Liver (tissue), 9 donors: ENCODE data around the gene FOXJ2. TPM values are rescaled to one million over a fixed set of nuclear protein-coding genes. Genes with fewer than 3 reads are reported as not detected.

Source experiments
- DNase-seq: peaks from one replicate; pipeline ENCODE4 v3.0.0-alpha.2; 2017; ENCODE audit warnings: low spot score
- H3K27ac ChIP-seq, 2 donors: one replicate each; pipeline ENCODE4 v1.7.0; 2013; ENCODE audit warnings: inconsistent platforms in 2 of 2, low read length in 2 of 2, control low read depth in 1 of 2, low read depth in 1 of 2, mild to moderate bottlenecking in 1 of 2
- H3K27me3 ChIP-seq, 4 donors: one replicate each; pipeline versions ENCODE4 v1.6.1 to v1.7.0; 2013; ENCODE audit warnings: low read length in 3 of 4, inconsistent platforms in 1 of 4, mild to moderate bottlenecking in 1 of 4, moderate library complexity in 1 of 4; ENCODE audit not compliant: control insufficient read depth in 4 of 4, insufficient read depth in 4 of 4
- H3K36me3 ChIP-seq, 4 donors: one replicate each; pipeline versions ENCODE4 v1.6.1 to v1.7.0; 2013; ENCODE audit warnings: low read length in 3 of 4, mild to moderate bottlenecking in 3 of 4, low read depth in 1 of 4, moderate library complexity in 1 of 4; ENCODE audit not compliant: control insufficient read depth in 4 of 4, insufficient read depth in 3 of 4
- H3K4me1 ChIP-seq, 4 donors: one replicate each; pipeline versions ENCODE4 v1.6.1 to v1.7.0; 2013; ENCODE audit warnings: low read length in 3 of 4, mild to moderate bottlenecking in 3 of 4, moderate library complexity in 1 of 4; ENCODE audit not compliant: control insufficient read depth in 4 of 4, insufficient read depth in 4 of 4
- H3K4me3 ChIP-seq, 3 donors: one replicate each; pipeline versions ENCODE4 v1.6.1 to v1.7.0; 2013; ENCODE audit warnings: low read length in 3 of 3, control low read depth in 1 of 3, low read depth in 1 of 3, mild to moderate bottlenecking in 1 of 3
- H3K9ac ChIP-seq, 2 donors: one replicate each; pipeline ENCODE4 v1.7.0; 2013; ENCODE audit warnings: low read length in 2 of 2, mild to moderate bottlenecking in 2 of 2, moderate library complexity in 2 of 2, control low read depth in 1 of 2, low read depth in 1 of 2
- H3K9me3 ChIP-seq, 4 donors: one replicate each; pipeline versions ENCODE4 v1.6.1 to v1.7.0; 2013; ENCODE audit warnings: low read length in 3 of 4; ENCODE audit not compliant: control insufficient read depth in 4 of 4
- ATF3 ChIP-seq: IDR thresholded peaks from 2 replicates; pipeline ENCODE4 v1.6.1; 2016; ENCODE audit warnings: antibody characterized with exemption
- CTCF ChIP-seq: fragments of 150-350 bp; IDR thresholded peaks from 2 replicates; pipeline ENCODE4 v1.5.1; 2017; ENCODE audit warnings: improper control_type of control experiment, low read depth, low read length; ENCODE audit not compliant: missing input control
- EGR1 ChIP-seq, 2 donors: IDR thresholded peaks; 2 replicates each; pipeline ENCODE4 v1.6.1; 2016 to 2018; ENCODE audit warnings: antibody characterized with exemption in 2 of 2, low read depth in 2 of 2
- FOXA1 ChIP-seq: IDR thresholded peaks from 2 replicates; pipeline ENCODE4 v1.6.1; 2016; ENCODE audit warnings: antibody characterized with exemption
- FOXA2 ChIP-seq: IDR thresholded peaks from 2 replicates; pipeline ENCODE4 v1.6.1; 2016; ENCODE audit warnings: antibody characterized with exemption
- GABPA ChIP-seq, 2 donors: IDR thresholded peaks in 1 of 2; conservative IDR thresholded peaks in 1 of 2; 2 replicates each; pipeline ENCODE4 v1.6.1; 2016; ENCODE audit warnings: antibody characterized with exemption in 2 of 2, mild to moderate bottlenecking in 1 of 2, moderate library complexity in 1 of 2
- HNF4A ChIP-seq, 2 donors: conservative IDR thresholded peaks; 2 replicates each; pipeline ENCODE4 v1.6.1; 2016; ENCODE audit warnings: antibody characterized with exemption in 2 of 2, mild to moderate bottlenecking in 2 of 2
- HNF4G ChIP-seq: IDR thresholded peaks from 2 replicates; pipeline ENCODE4 v1.6.1; 2016; ENCODE audit warnings: antibody characterized with exemption
- JUND ChIP-seq, 2 donors: IDR thresholded peaks; 2 replicates each; pipeline ENCODE4 v1.6.1; 2016; ENCODE audit warnings: antibody characterized with exemption in 2 of 2
- MAX ChIP-seq: IDR thresholded peaks from 2 replicates; pipeline ENCODE4 v1.6.1; 2016; ENCODE audit warnings: antibody characterized with exemption
- NR2F2 ChIP-seq: IDR thresholded peaks from 2 replicates; pipeline ENCODE4 v1.6.1; 2016; ENCODE audit warnings: antibody characterized with exemption
- RAD21 ChIP-seq, 2 donors: IDR thresholded peaks; 2 replicates each; pipeline ENCODE4 v1.6.1; 2016; ENCODE audit warnings: antibody characterized with exemption in 2 of 2, mild to moderate bottlenecking in 2 of 2
- REST ChIP-seq: IDR thresholded peaks from 2 replicates; pipeline ENCODE4 v1.6.1; 2016; ENCODE audit warnings: antibody characterized with exemption, mild to moderate bottlenecking
- RXRA ChIP-seq, 2 donors: IDR thresholded peaks; 2 replicates each; pipeline ENCODE4 v1.6.1; 2017 to 2018; ENCODE audit warnings: antibody characterized with exemption in 2 of 2, mild to moderate bottlenecking in 1 of 2
- SP1 ChIP-seq: IDR thresholded peaks from 2 replicates; pipeline ENCODE4 v1.6.1; 2018; ENCODE audit warnings: antibody characterized with exemption, mild to moderate bottlenecking
- TAF1 ChIP-seq: conservative IDR thresholded peaks from 2 replicates; pipeline ENCODE4 v1.6.1; 2016; ENCODE audit warnings: antibody characterized with exemption, mild to moderate bottlenecking
- YY1 ChIP-seq: IDR thresholded peaks from 2 replicates; pipeline ENCODE4 v1.6.1; 2016; ENCODE audit warnings: antibody characterized with exemption, mild to moderate bottlenecking
- ZBTB33 ChIP-seq: IDR thresholded peaks from 2 replicates; pipeline ENCODE4 v1.6.1; 2016; ENCODE audit warnings: antibody characterized with exemption
- polyA plus RNA-seq, 2 donors: library from polyadenylated mRNA; stranded (reverse) in 1 of 2; unstranded in 1 of 2; fragments of 200-250 nt in 1 of 2; fragments of >200 nt in 1 of 2; fragmentation: Nextera tagmentation in 1 of 2; extraction: Ambion mirVana in 1 of 2; gene quantifications; one replicate each; pipeline versions ENCODE4 v1.2.1 to v1.2.3, GENCODE V29; 2013 to 2015
- total RNA-seq, 2 donors: library from RNA; depleted of rRNA; stranded (reverse); fragments of >200 nt; gene quantifications; one replicate each; pipeline ENCODE4 v1.2.3, GENCODE V29; 2014
- donor health status: healthy.
- donor health status: healthy.
- donor health status: healthy.
- donor health status: healthy.
- donor health status: healthy.

FOXJ2 gene
- total and polyA plus RNA-seq, 4 donors: 2.3 to 9.2 (median 3.7) TPM

- no peak for TF ChIP-seq NR2F2
- no peak for TF ChIP-seq MAX
- TF ChIP-seq SP1: no peak
- no peak for TF ChIP-seq EGR1 (IDR thresholded peaks at IDR 0.05; ENCODE audit: low read depth in 2 of 2)
- no peak for TF ChIP-seq HNF4A (conservative IDR thresholded peaks at IDR 0.05)
- TF ChIP-seq FOXA1: no peak
- TF ChIP-seq ZBTB33: no peak
- no peak for TF ChIP-seq FOXA2
- TF ChIP-seq GABPA (IDR thresholded peaks at IDR 0.05 in 1 of 2, conservative IDR thresholded peaks at IDR 0.05 in 1 of 2): no peak
- TF ChIP-seq RAD21 (IDR thresholded peaks at IDR 0.05): no peak
- no peak for TF ChIP-seq REST
- TF ChIP-seq CTCF: no peak
- no peak for TF ChIP-seq HNF4G
- no peak for TF ChIP-seq ATF3
- no peak for TF ChIP-seq JUND (IDR thresholded peaks at IDR 0.05)
- TF ChIP-seq TAF1: no peak
- TF ChIP-seq YY1: no peak
- TF ChIP-seq RXRA (IDR thresholded peaks at IDR 0.05): no peak
- DNase-seq: no peak
- H3K9ac ChIP-seq: no peak overlapping the region
- no peak overlapping the region for H3K27ac ChIP-seq
- no peaks in the 10 kb centered on the region for H3K4me1 ChIP-seq
- H3K36me3 ChIP-seq: no peaks in the 10 kb centered on the region
- H3K27me3 ChIP-seq: no peaks in the 10 kb centered on the region
- no peak overlapping the region for H3K4me3 ChIP-seq
- no peaks in the 10 kb centered on the region for H3K9me3 ChIP-seq
These were observed 31.6 kb downstream of the FOXJ2 start for GRCh38 chr12:8064131-8064530.
